Erythroblast (primary cell): ENCODE measurements around the gene AGO1.

Source experiments
- GATA1 ChIP-seq: IDR thresholded peaks from 2 replicates; pipeline ENCODE4 v1.6.1; 2011; ENCODE audit warnings: low read depth, mild to moderate bottlenecking, control low read depth, low read length, moderate library complexity
- POLR2A ChIP-seq: IDR thresholded peaks from 2 replicates; pipeline ENCODE4 v1.6.1; 2011; ENCODE audit warnings: mild to moderate bottlenecking, low read length

DNA sequence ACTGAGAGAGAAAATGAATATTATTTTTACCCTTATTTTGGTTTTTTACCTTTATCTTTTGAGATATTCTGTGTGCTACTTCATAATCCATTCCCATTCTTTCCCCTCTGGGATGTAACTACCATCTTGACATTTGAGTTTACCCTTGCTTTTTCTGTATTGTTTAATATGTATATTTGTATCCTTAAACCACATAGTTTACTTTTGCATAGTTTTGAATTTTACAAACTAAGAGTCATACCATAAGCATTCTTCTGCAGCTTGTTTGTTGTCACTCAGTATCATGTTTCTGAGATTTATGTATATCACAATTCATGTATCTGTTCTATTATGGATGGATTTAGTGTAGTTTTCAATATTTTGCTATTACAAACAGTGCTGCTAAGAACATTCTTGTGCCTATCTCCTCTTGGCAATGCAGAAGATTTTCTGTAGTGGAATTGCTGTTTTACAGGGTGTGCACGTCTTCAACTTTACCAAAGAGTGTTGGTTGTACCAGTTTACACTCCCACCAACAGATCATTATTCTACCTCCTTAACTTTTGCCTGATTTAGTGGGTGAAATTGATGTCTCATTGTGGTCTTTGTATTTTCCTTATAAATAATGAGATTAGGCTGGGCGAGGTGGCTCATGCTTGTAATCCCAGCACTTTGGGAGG is 12.2 kb upstream of the AGO1 start:
- TF ChIP-seq GATA1 (no peak), POLR2A (no peak)
